ENCODE measurements around the gene OLFML3.

DNA sequence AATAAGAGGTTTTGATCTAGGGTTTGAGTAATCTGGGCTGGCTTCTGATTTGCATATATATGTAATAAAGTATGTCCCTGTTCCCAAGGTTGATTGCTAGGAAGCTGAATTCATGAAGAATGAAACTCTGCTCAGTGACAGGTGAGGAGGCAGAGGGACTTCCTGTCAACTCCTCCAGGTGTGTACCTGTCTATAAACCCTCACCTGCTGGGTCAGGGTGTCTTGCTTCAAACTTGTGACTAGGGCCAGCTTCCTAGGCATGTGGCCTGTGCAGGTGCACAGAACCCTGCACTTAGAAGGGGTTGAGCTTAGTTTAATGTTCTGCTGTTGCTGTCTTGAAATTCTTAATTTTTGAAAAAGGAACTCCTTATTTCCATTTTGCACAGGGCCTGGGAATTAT is 21.1 kb downstream of the OLFML3 start:
- TF ChIP-seq, protein P1, sequence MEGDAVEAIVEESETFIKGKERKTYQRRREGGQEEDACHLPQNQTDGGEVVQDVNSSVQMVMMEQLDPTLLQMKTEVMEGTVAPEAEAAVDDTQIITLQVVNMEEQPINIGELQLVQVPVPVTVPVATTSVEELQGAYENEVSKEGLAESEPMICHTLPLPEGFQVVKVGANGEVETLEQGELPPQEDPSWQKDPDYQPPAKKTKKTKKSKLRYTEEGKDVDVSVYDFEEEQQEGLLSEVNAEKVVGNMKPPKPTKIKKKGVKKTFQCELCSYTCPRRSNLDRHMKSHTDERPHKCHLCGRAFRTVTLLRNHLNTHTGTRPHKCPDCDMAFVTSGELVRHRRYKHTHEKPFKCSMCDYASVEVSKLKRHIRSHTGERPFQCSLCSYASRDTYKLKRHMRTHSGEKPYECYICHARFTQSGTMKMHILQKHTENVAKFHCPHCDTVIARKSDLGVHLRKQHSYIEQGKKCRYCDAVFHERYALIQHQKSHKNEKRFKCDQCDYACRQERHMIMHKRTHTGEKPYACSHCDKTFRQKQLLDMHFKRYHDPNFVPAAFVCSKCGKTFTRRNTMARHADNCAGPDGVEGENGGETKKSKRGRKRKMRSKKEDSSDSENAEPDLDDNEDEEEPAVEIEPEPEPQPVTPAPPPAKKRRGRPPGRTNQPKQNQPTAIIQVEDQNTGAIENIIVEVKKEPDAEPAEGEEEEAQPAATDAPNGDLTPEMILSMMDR (IDR thresholded peaks at IDR 0.05): no peak
- TF ChIP-seq POLR2A (IDR thresholded peaks at IDR 0.05): no peak

Data from uterus (tissue), 2 donors.